Endothelial cell of umbilical vein (primary cell): Measurements from ENCODE around the gene PGGHG. TPM values are rescaled to one million over a fixed set of nuclear protein-coding genes. Genes with fewer than 3 reads are reported as not detected.

Experiments used
- BruUV-seq: library from RNA; stranded (reverse); fragments of 400-500 nt; replicated peaks from 2 replicates; lab custom pipeline; 2021; lab: Mats Ljungman, UMichigan
- CTCF ChIA-PET: fragments of 300-600, 350-600 bp; sonication (Branson Sonifier 250); formaldehyde crosslinking; loops from one replicate; lab custom pipeline; 2021; ENCODE audit warnings: antibody characterized with exemption, inconsistent platforms; lab: Charles Lee
- POLR2A ChIA-PET: fragments of 300-600, 350-600 bp; sonication (Branson Sonifier 250); formaldehyde crosslinking; loops from one replicate; lab custom pipeline; 2021; ENCODE audit warnings: antibody characterized with exemption, inconsistent platforms; lab: Charles Lee
- DNase-seq: peaks from one replicate; pipeline ENCODE4 v3.0.0-alpha.2; 2011; ENCODE audit warnings: low read depth, low spot score
- FAIRE-seq: peaks from 2 replicates; lab custom pipeline; 2011; peaks lifted over from hg19 to GRCh38; lab: Jason Lieb, UNC
- H2AFZ ChIP-seq: 2 replicates; pipeline ENCODE4 v1.6.0; 2012; ENCODE audit warnings: low read depth, low read length, control low read depth, inconsistent platforms
- H3K27ac ChIP-seq: 2 replicates; pipeline ENCODE4 v1.5.1; 2011; ENCODE audit warnings: low read depth, mild to moderate bottlenecking, control low read depth, low read length, moderate library complexity; ENCODE audit not compliant: insufficient read depth
- H3K27me3 ChIP-seq, 2 experiments: 2 replicates each; pipeline versions ENCODE4 v1.6.0 to v1.6.1; 2011; ENCODE audit warnings: low read length in 2 of 2, mixed read lengths in 1 of 2; ENCODE audit not compliant: control insufficient read depth in 2 of 2, insufficient read depth in 2 of 2
- H3K36me3 ChIP-seq, 2 experiments: 2 replicates in 1 of 2; 3 replicates in 1 of 2; pipeline ENCODE4 v1.5.1; 2011; ENCODE audit warnings: low read length in 2 of 2, mild to moderate bottlenecking in 1 of 2, moderate library complexity in 1 of 2; ENCODE audit not compliant: control insufficient read depth in 2 of 2, insufficient read depth in 2 of 2; ENCODE audit errors: extremely low read depth in 1 of 2
- H3K4me1 ChIP-seq: 3 replicates; pipeline ENCODE4 v1.5.1; 2011; ENCODE audit warnings: mild to moderate bottlenecking, low read length; ENCODE audit not compliant: control insufficient read depth, insufficient read depth; ENCODE audit errors: extremely low read depth
- H3K4me2 ChIP-seq: 2 replicates; pipeline ENCODE4 v1.6.1; 2011; ENCODE audit warnings: low read length, control low read depth, mixed read lengths; ENCODE audit not compliant: insufficient read depth
- H3K4me3 ChIP-seq, 3 experiments: fragments of 200-600 bp in 1 of 3; sonication (generic), shearing (Covaris generic) in 1 of 3; replicated peaks in 1 of 3; 2 replicates each; pipeline ENCODE4 v1.5.1; 2011 to 2016; ENCODE audit warnings: control low read depth in 3 of 3, low read length in 3 of 3, mild to moderate bottlenecking in 2 of 3, inconsistent platforms in 1 of 3, low read depth in 1 of 3, moderate library complexity in 1 of 3; ENCODE audit not compliant: insufficient read depth in 1 of 3
- H3K79me2 ChIP-seq: 2 replicates; pipeline ENCODE4 v1.6.0; 2012; ENCODE audit warnings: low read length, inconsistent platforms; ENCODE audit not compliant: control insufficient read depth, insufficient read depth
- H3K9ac ChIP-seq: replicated peaks from 2 replicates; pipeline ENCODE3; 2011; ENCODE audit warnings: low read length, control low read depth; ENCODE audit not compliant: insufficient read depth; ENCODE audit errors: extremely low read depth
- H3K9me1 ChIP-seq: replicated peaks from 3 replicates; pipeline ENCODE4 v1.6.0; 2011; ENCODE audit warnings: mild to moderate bottlenecking, low read length; ENCODE audit not compliant: control insufficient read depth, insufficient read depth; ENCODE audit errors: extremely low read depth
- H3K9me3 ChIP-seq: replicated peaks from 2 replicates; pipeline ENCODE4 v1.5.1; 2012; ENCODE audit warnings: low read length, inconsistent platforms; ENCODE audit not compliant: control insufficient read depth, insufficient read depth
- H4K20me1 ChIP-seq: replicated peaks from 2 replicates; pipeline ENCODE3; 2011; ENCODE audit warnings: mild to moderate bottlenecking, low read length; ENCODE audit not compliant: control insufficient read depth, insufficient read depth; ENCODE audit errors: extremely low read depth
- CTCF ChIP-seq, 2 donors: IDR thresholded peaks; 1 replicate in 1 of 2; 2 replicates in 1 of 2; pipeline ENCODE4 v1.5.1; 2011; ENCODE audit warnings: low read length in 2 of 2, mild to moderate bottlenecking in 2 of 2, moderate library complexity in 2 of 2, control low read depth in 1 of 2, inconsistent platforms in 1 of 2, low read depth in 1 of 2; ENCODE audit not compliant: insufficient read depth in 1 of 2; ENCODE audit errors: extremely low read depth in 1 of 2
- EZH2 ChIP-seq: IDR thresholded peaks from 2 replicates; pipeline ENCODE4 v1.6.1; 2012; ENCODE audit warnings: borderline replicate concordance, low read depth, mild to moderate bottlenecking, moderate library complexity, low read length, inconsistent platforms; ENCODE audit not compliant: severe bottlenecking
- GATA2 ChIP-seq: IDR thresholded peaks from 2 replicates; pipeline ENCODE4 v1.7.0; 2011; ENCODE audit warnings: low read depth, mild to moderate bottlenecking, moderate library complexity, mixed read lengths, low read length; ENCODE audit not compliant: insufficient read length, insufficient read depth
- JUN ChIP-seq: IDR thresholded peaks from 2 replicates; pipeline ENCODE4 v1.6.1; 2011; ENCODE audit warnings: borderline replicate concordance, low read depth; ENCODE audit not compliant: insufficient read length, insufficient read depth
- MYC ChIP-seq: IDR thresholded peaks from one replicate; pipeline ENCODE4 v1.6.1; 2011; ENCODE audit warnings: mild to moderate bottlenecking, low read depth, low read length
- POLR2A ChIP-seq: IDR thresholded peaks from 2 replicates; pipeline ENCODE4 v1.6.1; 2012; ENCODE audit warnings: low read depth, mild to moderate bottlenecking, control low read depth, low read length
- POLR2AphosphoS5 ChIP-seq: IDR thresholded peaks from 2 replicates; pipeline ENCODE4 v1.6.1; 2012; ENCODE audit warnings: low read depth, mild to moderate bottlenecking, control low read depth, low read length, moderate library complexity; ENCODE audit not compliant: insufficient read depth
- dilution Hi-C: fragments of 300-500 bp; cut with MboI; formaldehyde crosslinking; loops from one replicate; pipeline ENCODE4 v1.15.0; 2019; ENCODE audit warnings: low sequenced_read_pairs; ENCODE audit not compliant: extremely low pct_ligation_motif_present
- intact Hi-C: fragments of 100-400 bp; cut with micrococcal nuclease; formaldehyde crosslinking; loops from one replicate; pipeline ENCODE4 v1.10.0; 2022
- polyA plus RNA-seq, 4 experiments: library from polyadenylated mRNA; depleted of rRNA in 3 of 4; stranded (reverse) in 3 of 4; unstranded in 1 of 4; fragments of >200 nt; gene quantifications; 2 replicates each; pipeline versions ENCODE4 v1.2.1 to v1.2.3, GENCODE V29; 2011 to 2012; ENCODE audit warnings: missing spikeins in 1 of 4
- total RNA-seq: library from RNA; stranded (reverse); gene quantifications from 2 replicates; pipeline ENCODE4 v1.2.3, GENCODE V29; 2021

PGGHG gene
- total and polyA plus RNA-seq, 2 donors (not counting 3 experiments of a cell fraction or from before 2014, with no cell fraction given) = 31.6 to 42.4 TPM

- ChIA-PET CTCF (interaction anchor here (1.4 kb wide), 1 partner anchor 13 kb away, joined by 3 read pairs; no protein-coding TSS in a partner anchor), POLR2A (no interaction called here)
- no peaks in the 10 kb centered on the region for H3K9me3 ChIP-seq
- dilution Hi-C loops = no loop called here
- no peak for DNase-seq
- no peak overlapping the region for H2AFZ ChIP-seq
- H3K9me1 ChIP-seq = no peaks in the 10 kb centered on the region
- no peak overlapping the region for H3K4me2 ChIP-seq
- TF ChIP-seq POLR2A (no peak), CTCF (IDR thresholded peaks at IDR 0.05; ENCODE audit: extremely low read depth in 1 of 2, insufficient read depth in 1 of 2, low read depth in 1 of 2, low read length in 2 of 2) (no peak), MYC (no peak), GATA2 (no peak), POLR2AphosphoS5 (no peak), EZH2 (no peak), JUN (no peak)
- no peak overlapping the region for H3K27ac ChIP-seq
- intact Hi-C loops = no loop called here
- H3K36me3 ChIP-seq = no peaks in the 10 kb centered on the region
- no TSS peak for BruUV-seq
- peaks cover 3 to 8% of the 10 kb centered on the region in 2 experiments for H3K27me3 ChIP-seq
- H3K4me1 ChIP-seq = no peaks in the 10 kb centered on the region
- no peaks in the 10 kb centered on the region for H3K79me2 ChIP-seq
- FAIRE-seq = no peak
- no peak overlapping the region for H3K9ac ChIP-seq
- no peak overlapping the region for H3K4me3 ChIP-seq
- H4K20me1 ChIP-seq = no peaks in the 10 kb centered on the region
Observed at GRCh38 chr11:342328-342727, 53.4 kb downstream of the PGGHG start.
